Chondrocyte (in vitro differentiated cells): ENCODE data around the gene LARGE1. TPM values are rescaled to one million over a fixed set of nuclear protein-coding genes. Genes with fewer than 3 reads are reported as not detected.

Experiments used
- DNase-seq: peaks from one replicate; pipeline ENCODE4 v3.0.0; 2021; ENCODE audit warnings: mixed read lengths, low spot score
- H3K27ac Mint-ChIP-seq: one replicate; pipeline ENCODE4 v1.8.0; 2021; ENCODE audit warnings: mild to moderate bottlenecking, moderate library complexity, mixed read lengths; ENCODE audit not compliant: unreplicated experiment
- H3K27me3 Mint-ChIP-seq: 2 replicates; pipeline ENCODE4 v1.8.0; 2021; ENCODE audit warnings: low read depth, mixed read lengths
- H3K36me3 Mint-ChIP-seq: 2 replicates; pipeline ENCODE4 v1.8.0; 2021; ENCODE audit warnings: low read depth, mixed read lengths
- H3K4me1 Mint-ChIP-seq: 2 replicates; pipeline ENCODE4 v1.8.0; 2021; ENCODE audit warnings: low read depth, mild to moderate bottlenecking, mixed read lengths
- H3K4me3 Mint-ChIP-seq: one replicate; pipeline ENCODE4 v1.8.0; 2021; ENCODE audit warnings: mild to moderate bottlenecking, moderate library complexity, mixed read lengths; ENCODE audit not compliant: unreplicated experiment
- H3K9me3 Mint-ChIP-seq: 2 replicates; pipeline ENCODE4 v1.8.0; 2021; ENCODE audit warnings: low read depth, mixed read lengths
- CTCF ChIP-seq: fragments of 200-600 bp; sonication (generic); IDR thresholded peaks from 2 replicates; pipeline ENCODE4 v1.5.0; 2021; ENCODE audit warnings: antibody characterized with exemption, mild to moderate bottlenecking, moderate library complexity
- total RNA-seq: library from RNA; stranded (reverse); gene quantifications from 3 replicates; pipeline ENCODE4 v1.2.1, GENCODE V29; 2021

Gene LARGE1
- total RNA-seq, 1 donor from 2014 or later: 21.3 TPM

- Mint-ChIP-seq H3K36me3 (no peaks in the 10 kb centered on the region), H3K27me3 (no peaks in the 10 kb centered on the region), H3K4me3 (no peak overlapping the region), H3K9me3 (peaks cover 2% of the 10 kb centered on the region), H3K27ac (no peak overlapping the region), H3K4me1 (no peaks in the 10 kb centered on the region)
- no peak for TF ChIP-seq CTCF
- DNase-seq: no peak
Measured at GRCh38 chr22:33817512-33818127, 102.7 kb downstream of the LARGE1 start.

DNA sequence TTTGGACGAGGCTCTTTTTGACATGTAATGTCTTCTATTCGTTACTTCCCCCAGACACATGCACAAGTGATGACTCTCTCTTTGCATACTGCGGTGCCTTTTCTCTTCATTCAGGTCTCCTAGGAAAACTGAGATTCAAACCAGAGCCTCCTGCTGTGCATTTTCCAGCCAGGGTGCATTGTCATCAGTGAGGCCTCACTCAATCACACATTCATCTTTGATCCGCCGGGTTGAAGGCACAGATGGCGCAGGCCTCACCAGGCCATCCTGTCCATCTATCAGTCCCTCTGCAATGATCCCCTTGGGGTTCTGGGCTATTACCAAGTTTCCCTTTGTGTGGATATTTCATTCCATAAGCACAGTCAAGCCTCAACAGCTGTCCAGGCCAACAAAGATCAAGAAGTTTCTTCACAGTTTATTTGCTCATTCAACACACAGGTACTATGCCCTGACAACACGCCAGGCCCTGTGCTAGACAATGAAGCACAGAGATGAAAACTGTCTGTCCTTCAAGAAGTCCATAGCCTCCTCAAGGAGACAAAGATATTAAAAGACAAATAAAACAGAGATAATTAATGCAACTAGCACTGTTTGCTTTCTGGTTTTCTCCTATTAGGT is 107.8 kb downstream of the LARGE1 start:
- TF ChIP-seq CTCF: no peak
- no peak for DNase-seq
- Mint-ChIP-seq H3K4me3 (no peak overlapping the region), H3K27me3 (no peaks in the 10 kb centered on the region), H3K36me3 (no peaks in the 10 kb centered on the region), H3K4me1 (peaks cover 14% of the 10 kb centered on the region), H3K9me3 (peaks cover 2% of the 10 kb centered on the region), H3K27ac (no peak overlapping the region)

DNA sequence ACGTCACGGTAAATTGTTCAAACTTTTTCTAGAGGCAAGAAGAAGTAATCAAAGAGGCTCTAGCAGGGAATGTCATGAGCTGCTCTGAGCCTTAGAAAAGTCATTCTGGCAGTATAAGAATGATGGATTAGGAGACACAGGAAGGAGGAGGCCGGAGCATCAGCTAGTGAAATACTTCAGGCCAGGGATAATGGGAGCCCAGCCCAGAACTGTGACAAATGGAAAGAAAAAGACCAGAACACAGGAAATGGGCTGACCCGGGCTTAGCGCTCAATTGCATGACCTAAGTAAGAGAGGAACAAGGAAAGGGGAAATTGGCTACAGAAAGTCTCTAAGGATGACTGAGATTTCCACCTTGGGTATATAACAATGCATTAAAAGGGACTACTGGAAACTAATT is 108.6 kb downstream of the LARGE1 start:
- peaks cover 19% of the 10 kb centered on the region for H3K4me1 Mint-ChIP-seq
- H3K27ac Mint-ChIP-seq: peak overlapping the region; percentile 4
- no peak for DNase-seq
- peaks cover 2% of the 10 kb centered on the region for H3K9me3 Mint-ChIP-seq
- no peaks in the 10 kb centered on the region for H3K27me3 Mint-ChIP-seq
- no peak for TF ChIP-seq CTCF
- no peak overlapping the region for H3K4me3 Mint-ChIP-seq
- H3K36me3 Mint-ChIP-seq: no peaks in the 10 kb centered on the region

DNA sequence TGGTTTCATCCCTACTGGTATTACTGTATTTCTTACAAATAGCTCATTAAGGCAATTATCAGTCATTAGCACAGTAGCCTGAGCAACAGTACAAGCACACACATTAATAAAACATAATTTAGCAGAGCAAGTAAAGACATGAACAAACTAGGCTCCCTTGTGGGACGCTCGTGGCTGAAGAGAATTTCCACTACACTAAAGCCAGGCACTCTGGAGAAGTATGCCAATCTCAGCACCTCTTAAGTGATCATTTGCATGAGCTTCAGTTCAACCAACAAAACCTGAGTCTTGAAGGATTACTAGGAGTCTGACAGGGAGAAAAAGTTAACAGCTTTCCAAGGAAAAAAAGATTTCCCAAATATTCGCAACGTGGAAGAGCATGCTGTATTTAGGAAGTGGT is 109.1 kb downstream of the LARGE1 start:
- no peak for TF ChIP-seq CTCF
- Mint-ChIP-seq H3K9me3 (peaks cover 2% of the 10 kb centered on the region), H3K27ac (peak overlapping the region; percentile 4), H3K4me3 (no peak overlapping the region), H3K4me1 (peaks cover 19% of the 10 kb centered on the region), H3K27me3 (no peaks in the 10 kb centered on the region), H3K36me3 (no peaks in the 10 kb centered on the region)
- no peak for DNase-seq

- no peaks in the 10 kb centered on the region for H3K36me3 Mint-ChIP-seq
- no peaks in the 10 kb centered on the region for H3K27me3 Mint-ChIP-seq
- H3K4me1 Mint-ChIP-seq: peaks cover 34% of the 10 kb centered on the region
- peaks cover 2% of the 10 kb centered on the region for H3K9me3 Mint-ChIP-seq
- peak overlapping the region; percentile 55 for H3K27ac Mint-ChIP-seq
- no peak for TF ChIP-seq CTCF
- H3K4me3 Mint-ChIP-seq: no peak overlapping the region
- no peak for DNase-seq
Measured at GRCh38 chr22:33807470-33807869, 112.8 kb downstream of the LARGE1 start.
